Central memory CD8-positive, alpha-beta T cell (primary cell): Measurements from ENCODE around the gene SYNM.

Experiments used
- ATAC-seq: fragments of 150-1000 bp; cut with Tn5 transposase; replicated peaks from 2 replicates; pipeline ENCODE4 v1.10.0; 2022; ENCODE audit warnings: mild to moderate bottlenecking, moderate FRiP score, moderate number of reproducible peaks; ENCODE audit not compliant: poor library complexity, severe bottlenecking; ENCODE audit errors: extremely low read depth
- DNase-seq, 2 donors: peaks; one replicate each; pipeline ENCODE4 v3.0.0; 2021; ENCODE audit warnings: low spot score in 2 of 2
- H3K27ac Mint-ChIP-seq: one replicate; pipeline ENCODE4 v1.8.0; 2022; ENCODE audit warnings: low read depth, mild to moderate bottlenecking, moderate library complexity, mixed read lengths
- H3K27me3 Mint-ChIP-seq: one replicate; pipeline ENCODE4 v1.8.0; 2022; ENCODE audit warnings: mixed read lengths
- H3K36me3 Mint-ChIP-seq: one replicate; pipeline ENCODE4 v1.8.0; 2022; ENCODE audit warnings: mild to moderate bottlenecking, moderate library complexity, mixed read lengths; ENCODE audit not compliant: insufficient read depth
- H3K4me1 Mint-ChIP-seq: one replicate; pipeline ENCODE4 v1.8.0; 2022; ENCODE audit warnings: mixed read lengths
- H3K4me3 Mint-ChIP-seq: one replicate; pipeline ENCODE4 v1.8.0; 2022; ENCODE audit warnings: mild to moderate bottlenecking, moderate library complexity, mixed read lengths
- H3K9me3 Mint-ChIP-seq: one replicate; pipeline ENCODE4 v1.8.0; 2022; ENCODE audit warnings: mixed read lengths

SYNM gene

DNA sequence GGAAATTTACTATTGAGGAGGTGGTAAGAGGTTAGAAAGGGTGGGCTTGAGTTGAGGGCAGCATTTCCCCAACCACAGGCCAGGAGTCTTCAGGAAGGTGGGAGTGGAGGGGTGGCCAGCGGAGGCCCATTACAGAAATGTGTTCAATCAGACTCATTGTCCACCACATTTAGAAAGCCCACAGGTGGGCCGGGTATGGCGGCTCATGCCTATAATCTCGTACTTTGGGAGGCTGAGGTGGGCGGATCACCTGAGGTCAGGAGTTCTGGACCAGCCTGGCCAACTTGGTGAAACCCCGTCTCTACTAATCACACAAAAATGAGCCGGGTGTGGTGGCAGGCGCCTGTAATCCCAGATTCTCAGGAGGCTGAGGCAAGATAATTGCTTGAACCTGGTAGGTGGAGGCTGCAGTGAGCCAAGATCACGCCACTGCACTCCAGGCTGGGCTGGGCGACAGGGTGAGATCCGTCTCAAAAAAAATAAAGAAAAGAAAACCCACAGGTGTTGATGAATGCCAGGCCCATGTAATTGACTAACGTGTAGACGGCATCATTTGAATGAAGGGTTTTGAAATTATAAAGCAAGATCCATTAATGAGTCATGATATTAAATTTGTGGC is 12.2 kb upstream of the SYNM start:
- ATAC-seq = no peak
- Mint-ChIP-seq H3K27me3 (peaks cover 16% of the 10 kb centered on the region), H3K36me3 (peaks cover 2% of the 10 kb centered on the region), H3K9me3 (no peaks in the 10 kb centered on the region), H3K4me1 (no peaks in the 10 kb centered on the region), H3K4me3 (no peak overlapping the region), H3K27ac (no peak overlapping the region)
- DNase-seq = no peak

DNA sequence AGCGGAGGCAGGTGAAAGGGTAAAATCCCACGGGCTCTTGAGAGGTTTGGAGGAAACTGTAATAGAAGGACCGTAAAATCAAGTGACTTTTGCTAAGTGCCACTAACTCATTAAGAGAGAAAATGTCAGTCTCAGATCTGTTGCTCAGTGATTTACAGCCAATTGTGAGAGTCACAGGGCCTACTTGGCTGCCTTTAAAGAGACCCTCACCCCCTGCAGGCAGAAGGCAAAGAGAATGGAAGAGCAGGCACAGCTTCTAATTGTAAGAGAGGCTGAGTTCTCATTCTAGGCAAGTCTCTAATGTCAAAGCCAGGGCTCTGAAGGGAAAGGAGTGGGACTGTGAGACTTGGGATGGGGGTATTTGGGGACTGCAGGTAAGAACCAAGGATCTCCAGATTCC is 9.3 kb upstream of the SYNM start:
- Mint-ChIP-seq H3K4me1 (no peaks in the 10 kb centered on the region), H3K4me3 (no peak overlapping the region), H3K27me3 (peaks cover 39% of the 10 kb centered on the region), H3K9me3 (no peaks in the 10 kb centered on the region), H3K36me3 (peaks cover 2% of the 10 kb centered on the region), H3K27ac (no peak overlapping the region)
- ATAC-seq (no peak), DNase-seq (no peak)

DNA sequence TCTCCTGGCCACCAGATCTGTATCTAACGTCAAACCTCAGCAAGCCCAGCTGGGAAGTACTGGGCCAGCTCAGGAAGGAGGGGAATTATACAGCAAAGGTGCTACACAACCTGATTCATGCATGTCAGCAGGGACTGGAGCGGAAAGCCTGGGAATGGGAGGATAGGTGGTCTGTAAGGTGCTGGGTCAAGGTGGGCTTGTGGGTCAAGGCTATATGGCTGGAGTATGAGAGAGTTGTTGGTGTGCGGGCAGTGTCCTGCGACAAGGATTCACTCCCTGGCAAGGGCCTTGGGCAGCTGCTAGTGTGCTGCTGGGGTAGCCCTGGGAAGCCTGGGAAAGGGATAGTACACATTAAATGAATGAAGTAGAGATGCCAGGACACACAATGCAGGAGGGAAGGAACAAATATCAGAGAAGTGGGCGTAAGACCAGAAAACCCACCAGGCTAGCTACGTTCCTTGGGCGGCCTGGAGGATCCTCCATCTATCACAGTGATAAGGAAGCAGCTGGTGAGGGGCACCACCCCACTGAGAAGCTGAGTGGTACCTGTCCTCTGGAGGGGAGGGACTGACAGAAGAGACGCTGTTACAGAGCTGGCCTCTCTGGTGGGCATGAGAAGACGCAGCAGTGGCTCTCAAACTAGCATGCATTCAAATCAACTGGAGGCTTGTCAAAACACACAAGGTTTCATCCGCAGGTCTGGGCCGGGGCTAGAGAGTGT is 8.5 kb upstream of the SYNM start:
- Mint-ChIP-seq H3K36me3 (peaks cover 2% of the 10 kb centered on the region), H3K27ac (no peak overlapping the region), H3K27me3 (peaks cover 41% of the 10 kb centered on the region), H3K4me1 (no peaks in the 10 kb centered on the region), H3K4me3 (no peak overlapping the region), H3K9me3 (no peaks in the 10 kb centered on the region)
- no peak for DNase-seq
- ATAC-seq = no peak

DNA sequence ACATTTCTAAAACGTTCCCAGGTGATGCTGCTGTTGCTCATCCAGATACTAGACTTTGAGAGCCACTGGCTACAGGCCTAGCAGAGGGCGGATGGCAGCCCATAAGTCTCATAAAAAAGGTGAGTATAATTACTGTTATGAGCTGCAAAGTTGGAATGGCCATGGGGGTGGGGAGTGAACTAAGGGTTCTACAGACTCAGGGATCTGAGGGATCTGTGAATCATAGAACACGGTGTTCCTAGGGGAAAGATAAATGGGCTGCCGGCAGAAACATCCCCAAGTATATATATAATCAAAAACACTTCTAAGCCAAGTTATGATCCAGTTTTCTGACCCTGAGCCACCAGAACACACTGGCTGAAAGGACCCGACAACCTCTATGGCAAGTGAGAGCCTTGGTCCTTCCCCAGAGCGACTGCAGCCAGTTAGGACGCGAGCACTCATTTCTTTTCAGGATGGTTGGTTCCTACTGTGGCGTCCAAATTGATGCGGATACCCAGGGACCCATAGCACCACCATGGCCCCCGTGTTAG is 7.9 kb upstream of the SYNM start:
- DNase-seq = no peak
- Mint-ChIP-seq H3K4me1 (no peaks in the 10 kb centered on the region), H3K36me3 (peaks cover 2% of the 10 kb centered on the region), H3K4me3 (no peak overlapping the region), H3K27ac (no peak overlapping the region), H3K9me3 (no peaks in the 10 kb centered on the region), H3K27me3 (peaks cover 47% of the 10 kb centered on the region)
- ATAC-seq = no peak

DNA sequence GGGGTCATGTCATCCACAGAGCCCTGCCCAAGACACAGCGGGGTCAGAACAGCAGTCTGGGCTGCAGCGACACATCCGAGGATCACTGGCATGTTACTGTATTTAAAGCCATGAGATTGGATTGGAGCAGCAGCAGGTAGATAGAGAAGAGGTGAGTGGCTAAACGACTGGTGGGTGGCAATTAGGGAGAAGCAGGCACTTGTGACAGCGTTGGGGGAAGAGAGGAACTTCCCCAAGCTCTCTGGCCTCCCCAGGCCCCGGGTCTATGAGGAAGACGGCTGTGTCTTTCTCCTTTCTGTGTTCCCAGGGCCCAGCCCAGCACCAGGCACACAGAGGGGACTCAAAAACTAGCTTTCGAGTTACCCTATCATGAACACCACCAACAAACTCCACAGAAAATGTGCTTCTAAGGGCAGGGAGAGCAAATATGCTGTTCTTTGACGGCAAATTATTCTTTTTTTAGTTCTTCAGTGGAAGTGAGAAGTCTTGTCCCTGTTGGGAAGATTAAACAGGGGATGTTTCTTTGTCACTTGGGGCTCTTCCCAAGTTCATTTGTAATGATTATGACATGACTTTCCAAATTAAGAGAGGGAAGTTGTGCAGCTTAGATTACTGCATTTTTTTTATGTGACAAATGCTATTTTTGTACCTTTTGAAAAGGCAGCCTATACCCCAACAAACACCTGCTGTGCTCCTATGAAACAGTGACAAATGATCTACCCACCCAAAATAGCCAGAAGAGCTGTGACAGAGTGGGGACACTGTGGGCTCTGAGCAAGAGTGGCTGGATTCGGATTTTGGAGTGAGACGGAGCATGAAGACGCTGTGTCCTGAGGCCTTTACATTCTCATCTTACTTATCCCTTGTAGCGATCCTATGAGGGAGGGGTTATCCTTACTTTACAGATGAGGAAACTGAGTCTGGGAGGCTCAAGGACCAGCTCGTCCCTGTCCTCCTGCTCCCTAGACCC is 7.2 kb upstream of the SYNM start:
- ATAC-seq (no peak), DNase-seq (no peak)
- Mint-ChIP-seq H3K27me3 (peaks cover 55% of the 10 kb centered on the region), H3K4me3 (no peak overlapping the region), H3K36me3 (peaks cover 2% of the 10 kb centered on the region), H3K9me3 (no peaks in the 10 kb centered on the region), H3K4me1 (no peaks in the 10 kb centered on the region), H3K27ac (no peak overlapping the region)

DNA sequence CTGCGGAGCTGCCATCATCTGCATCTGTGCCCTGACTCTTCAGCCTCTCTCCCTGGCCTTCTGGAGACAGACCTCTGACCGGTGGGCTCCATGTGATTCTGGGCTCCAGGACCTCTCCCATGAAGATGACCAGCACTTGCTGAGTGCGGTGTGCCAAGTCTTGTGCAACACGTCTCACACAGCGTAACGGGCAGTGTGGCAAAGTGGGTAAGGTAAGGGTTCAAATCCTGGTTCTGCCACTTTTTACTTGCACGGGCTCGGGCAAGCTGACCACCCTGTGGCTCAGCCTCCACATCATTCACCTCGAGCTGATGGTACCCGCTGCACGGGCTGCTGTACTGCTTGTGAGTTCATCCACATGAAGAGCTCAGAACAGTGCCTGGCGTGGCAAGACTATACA is 6.5 kb upstream of the SYNM start:
- Mint-ChIP-seq H3K27me3 (peaks cover 59% of the 10 kb centered on the region), H3K9me3 (no peaks in the 10 kb centered on the region), H3K4me3 (no peak overlapping the region), H3K4me1 (no peaks in the 10 kb centered on the region), H3K27ac (no peak overlapping the region), H3K36me3 (peaks cover 2% of the 10 kb centered on the region)
- ATAC-seq (no peak), DNase-seq (no peak)

DNA sequence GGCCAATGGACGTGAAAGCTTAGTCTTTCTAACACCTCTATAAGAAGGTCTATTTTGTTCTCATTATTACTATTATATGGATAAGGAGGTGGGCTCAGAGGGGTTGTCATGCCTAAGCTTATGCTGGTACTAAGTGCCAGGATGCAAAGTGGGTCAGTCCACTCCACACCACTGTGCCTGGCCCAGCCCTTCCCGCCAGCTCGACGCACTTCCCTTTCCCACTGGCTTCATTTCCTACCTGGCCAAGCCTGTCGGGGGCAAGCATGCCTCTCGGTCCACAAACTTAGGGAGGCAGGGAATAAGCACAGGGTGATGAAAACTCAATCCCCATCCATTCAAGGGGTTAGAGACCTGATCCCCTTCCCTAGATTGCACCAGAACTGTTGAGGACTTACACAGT is 5.9 kb upstream of the SYNM start:
- H3K27me3 Mint-ChIP-seq = peaks cover 65% of the 10 kb centered on the region
- peaks cover 2% of the 10 kb centered on the region for H3K36me3 Mint-ChIP-seq
- no peak for ATAC-seq
- no peak overlapping the region for H3K27ac Mint-ChIP-seq
- DNase-seq = no peak
- H3K4me3 Mint-ChIP-seq = no peak overlapping the region
- H3K4me1 Mint-ChIP-seq = no peaks in the 10 kb centered on the region
- no peaks in the 10 kb centered on the region for H3K9me3 Mint-ChIP-seq

DNA sequence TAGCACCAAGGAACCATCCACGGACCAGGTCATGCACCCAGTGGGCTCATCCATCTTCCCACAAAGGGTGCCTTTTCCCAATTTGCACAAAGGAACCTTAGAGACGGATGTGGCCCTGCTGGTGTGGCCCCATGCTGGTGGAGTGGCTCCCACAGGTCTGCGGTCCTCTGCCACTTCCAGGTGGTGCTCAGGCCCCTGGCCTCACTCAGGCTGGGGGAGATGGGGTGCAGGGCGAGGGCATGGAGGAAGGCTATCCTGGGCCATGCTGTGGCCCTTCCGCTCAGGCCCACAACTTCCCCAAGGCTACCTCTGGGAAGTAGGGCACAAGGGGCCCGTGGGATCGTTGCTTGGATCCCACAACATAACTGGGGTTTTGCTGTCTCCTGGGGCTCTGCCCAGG is 5.2 kb upstream of the SYNM start:
- no peak overlapping the region for H3K27ac Mint-ChIP-seq
- H3K4me3 Mint-ChIP-seq = no peak overlapping the region
- H3K4me1 Mint-ChIP-seq = no peaks in the 10 kb centered on the region
- no peaks in the 10 kb centered on the region for H3K9me3 Mint-ChIP-seq
- DNase-seq (no peak), ATAC-seq (no peak)
- peaks cover 66% of the 10 kb centered on the region for H3K27me3 Mint-ChIP-seq
- peaks cover 2% of the 10 kb centered on the region for H3K36me3 Mint-ChIP-seq

DNA sequence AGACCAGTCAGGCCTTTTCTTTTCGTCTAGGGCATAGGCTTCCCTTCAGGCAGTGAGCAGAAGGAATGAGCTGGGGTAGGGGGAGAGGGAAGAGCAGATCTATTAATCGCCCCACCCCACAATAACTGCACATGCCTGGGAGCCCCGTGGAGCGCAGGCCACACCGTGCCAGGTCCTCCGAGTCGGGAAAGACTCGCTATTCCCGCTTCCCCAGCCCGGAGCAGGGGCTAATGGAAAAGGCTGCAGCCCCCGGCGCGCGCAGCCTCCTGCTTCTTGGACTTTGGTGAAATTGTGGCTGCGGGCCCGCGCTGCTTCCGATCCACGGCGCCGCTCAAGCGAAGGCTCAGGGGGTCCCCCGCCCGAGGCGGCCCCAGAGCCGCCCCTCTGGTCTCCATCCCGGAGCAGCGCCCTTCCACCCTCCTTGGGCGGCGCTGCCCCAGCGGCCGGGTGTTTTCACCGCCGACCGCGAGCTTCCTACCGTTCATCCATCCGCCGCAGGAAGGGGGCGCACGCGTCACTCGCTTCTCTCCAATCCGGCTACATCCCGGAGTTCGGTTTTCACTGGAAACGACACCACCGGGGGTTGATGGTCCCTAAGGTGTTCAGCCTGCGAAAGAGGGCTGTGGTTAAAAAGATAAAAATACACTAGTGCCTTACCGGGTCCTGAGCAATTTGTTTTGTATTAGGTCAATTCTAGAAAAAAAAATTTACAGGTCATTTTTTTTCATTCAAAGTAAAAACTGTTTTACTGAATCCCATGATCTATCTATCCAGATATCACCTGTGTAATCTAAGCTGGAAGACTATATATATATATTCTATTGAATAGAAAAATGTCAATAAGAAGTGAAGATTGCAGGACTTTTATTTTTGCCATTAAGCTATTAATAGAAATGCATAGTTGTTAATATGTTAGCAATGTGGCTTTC is 4.4 kb upstream of the SYNM start:
- ATAC-seq = no peak
- peaks cover 66% of the 10 kb centered on the region for H3K27me3 Mint-ChIP-seq
- no peaks in the 10 kb centered on the region for H3K9me3 Mint-ChIP-seq
- no peak for DNase-seq
- peaks cover 2% of the 10 kb centered on the region for H3K36me3 Mint-ChIP-seq
- H3K27ac Mint-ChIP-seq = no peak overlapping the region
- no peaks in the 10 kb centered on the region for H3K4me1 Mint-ChIP-seq
- no peak overlapping the region for H3K4me3 Mint-ChIP-seq

DNA sequence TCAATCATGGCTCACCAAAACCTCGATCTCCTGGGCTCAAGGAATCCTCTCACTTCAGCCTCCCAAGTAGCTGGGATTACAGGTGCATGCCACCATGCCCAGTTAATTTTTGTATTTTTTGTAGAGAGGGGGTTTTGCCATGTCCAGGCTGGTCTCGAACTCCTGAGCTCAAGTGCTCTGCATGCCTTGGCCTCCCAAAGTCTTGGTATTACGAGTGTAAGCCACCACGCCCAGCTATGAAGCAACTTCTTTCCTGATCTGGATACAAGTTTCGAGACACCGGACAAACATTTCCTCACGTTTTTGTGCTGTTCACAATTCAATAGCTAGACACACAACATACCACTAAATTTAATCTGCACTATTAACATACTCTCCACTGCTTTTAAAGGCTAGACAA is 3.4 kb upstream of the SYNM start:
- Mint-ChIP-seq H3K36me3 (peaks cover 8% of the 10 kb centered on the region), H3K27me3 (peaks cover 64% of the 10 kb centered on the region), H3K4me3 (no peak overlapping the region), H3K27ac (no peak overlapping the region), H3K9me3 (no peaks in the 10 kb centered on the region), H3K4me1 (peaks cover 3% of the 10 kb centered on the region)
- DNase-seq (no peak), ATAC-seq (no peak)

DNA sequence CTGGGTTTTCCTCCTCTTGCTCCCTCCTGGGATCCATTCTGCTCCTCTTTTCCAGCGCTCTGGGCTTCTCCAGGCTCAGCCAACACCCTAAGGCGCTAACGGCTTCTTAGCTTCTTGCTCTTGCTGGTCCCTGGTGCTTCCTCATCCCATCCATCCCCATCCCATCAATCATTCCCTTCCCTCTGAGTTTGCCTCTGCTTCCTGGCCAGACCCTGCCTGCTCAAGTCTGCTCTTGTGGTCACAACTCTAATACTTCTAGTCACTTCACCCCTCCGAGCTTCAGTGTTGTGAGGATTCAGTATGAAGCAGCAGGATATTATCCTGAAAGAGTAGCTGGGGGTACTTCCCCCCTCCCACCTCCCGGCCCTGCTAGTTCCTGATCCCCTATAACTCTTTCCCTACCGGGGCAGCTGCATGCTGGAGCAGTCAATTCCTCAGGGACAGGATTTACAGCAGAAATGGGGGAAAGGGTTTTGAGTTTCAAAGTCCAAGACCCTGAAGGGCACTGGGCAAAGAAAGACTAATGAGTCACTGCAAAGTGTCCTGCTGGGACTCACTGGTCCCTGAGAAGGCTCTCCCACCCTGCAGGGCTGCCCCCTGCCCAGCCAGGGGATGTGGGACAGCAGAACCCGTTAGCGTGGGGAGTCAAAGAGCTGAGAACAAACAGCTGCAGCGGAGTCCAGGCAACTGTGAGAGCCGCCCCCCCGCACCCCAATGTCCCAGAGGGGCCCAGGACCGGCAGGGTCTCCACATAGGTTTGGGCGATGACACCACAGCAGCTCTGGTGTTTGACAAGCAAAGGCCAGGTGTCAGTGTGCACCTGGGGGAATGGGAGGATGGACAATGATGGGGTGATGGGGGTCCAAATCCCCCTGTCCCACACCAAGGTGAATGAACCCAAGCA is 2.3 kb upstream of the SYNM start:
- H3K27me3 Mint-ChIP-seq = peaks cover 61% of the 10 kb centered on the region
- H3K4me3 Mint-ChIP-seq = no peak overlapping the region

More for the DNA sequence above, 2.3 kb upstream of the SYNM start:
- ATAC-seq = no peak
- Mint-ChIP-seq H3K9me3 (no peaks in the 10 kb centered on the region), H3K27ac (no peak overlapping the region), H3K36me3 (peaks cover 9% of the 10 kb centered on the region), H3K4me1 (peaks cover 9% of the 10 kb centered on the region)
- DNase-seq = no peak
